ENCODE results near the gene FAM221B. TPM values are rescaled to one million over a fixed set of nuclear protein-coding genes. Genes with fewer than 3 reads are reported as not detected.

Gene FAM221B
- total and polyA plus RNA-seq, 7 donors, result not detected

- WGBS, 3 donors, result 68 to 86% (median 78%) methylated on average over 2 of the region's 2 CpGs
- TF ChIP-seq, protein P1, sequence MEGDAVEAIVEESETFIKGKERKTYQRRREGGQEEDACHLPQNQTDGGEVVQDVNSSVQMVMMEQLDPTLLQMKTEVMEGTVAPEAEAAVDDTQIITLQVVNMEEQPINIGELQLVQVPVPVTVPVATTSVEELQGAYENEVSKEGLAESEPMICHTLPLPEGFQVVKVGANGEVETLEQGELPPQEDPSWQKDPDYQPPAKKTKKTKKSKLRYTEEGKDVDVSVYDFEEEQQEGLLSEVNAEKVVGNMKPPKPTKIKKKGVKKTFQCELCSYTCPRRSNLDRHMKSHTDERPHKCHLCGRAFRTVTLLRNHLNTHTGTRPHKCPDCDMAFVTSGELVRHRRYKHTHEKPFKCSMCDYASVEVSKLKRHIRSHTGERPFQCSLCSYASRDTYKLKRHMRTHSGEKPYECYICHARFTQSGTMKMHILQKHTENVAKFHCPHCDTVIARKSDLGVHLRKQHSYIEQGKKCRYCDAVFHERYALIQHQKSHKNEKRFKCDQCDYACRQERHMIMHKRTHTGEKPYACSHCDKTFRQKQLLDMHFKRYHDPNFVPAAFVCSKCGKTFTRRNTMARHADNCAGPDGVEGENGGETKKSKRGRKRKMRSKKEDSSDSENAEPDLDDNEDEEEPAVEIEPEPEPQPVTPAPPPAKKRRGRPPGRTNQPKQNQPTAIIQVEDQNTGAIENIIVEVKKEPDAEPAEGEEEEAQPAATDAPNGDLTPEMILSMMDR (IDR thresholded peaks at IDR 0.05), result no peak
- Histone ChIP-seq H3K4me1 (no peaks in the 10 kb centered on the region), H3K27ac (no peak overlapping the region), H3K4me3 (no peak overlapping the region), H3K27me3 (ENCODE audit: insufficient read depth in 3 of 3, low read length in 2 of 3) (no peaks in the 10 kb centered on the region), H3K9me3 (no peaks in the 10 kb centered on the region), H3K36me3 (ENCODE audit: insufficient read depth in 1 of 2, low read depth in 1 of 2) (no peaks in the 10 kb centered on the region)
- DNase-seq (no peak), ATAC-seq (no peak)
- intact Hi-C loops (cut with DNase I), result no loop called here
These were observed 47.5 kb downstream of the FAM221B start for GRCh38 chr9:35781066-35781465.

DNA sequence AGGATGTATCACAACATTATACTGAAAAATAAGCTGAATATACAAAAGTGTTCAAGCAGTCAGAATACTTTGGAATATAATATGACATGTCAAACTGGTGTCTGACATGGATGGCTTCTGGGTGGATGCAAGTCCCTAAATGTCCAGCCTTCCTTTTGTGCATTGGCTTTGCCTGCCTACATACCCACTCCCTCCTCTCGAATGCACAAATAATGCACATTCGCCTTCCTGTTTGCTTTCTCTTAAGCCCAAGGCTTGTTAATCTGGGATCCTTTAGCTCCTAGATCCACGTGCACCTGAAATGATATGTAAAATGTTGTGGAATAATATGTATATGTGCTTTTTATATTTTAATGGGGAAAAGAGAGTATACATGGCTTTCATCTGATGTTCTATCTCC is 50.0 kb downstream of the FAM221B start:
- Histone ChIP-seq H3K4me3 (no peak overlapping the region), H3K27ac (no peak overlapping the region), H3K9me3 (no peaks in the 10 kb centered on the region), H3K27me3 (ENCODE audit: insufficient read depth in 3 of 3, low read length in 2 of 3) (no peaks in the 10 kb centered on the region), H3K36me3 (ENCODE audit: insufficient read depth in 1 of 2, low read depth in 1 of 2) (no peaks in the 10 kb centered on the region), H3K4me1 (peaks cover 6% of the 10 kb centered on the region)
- WGBS, 3 donors, result 88 to 91% (median 91%) methylated on average over 3 of the region's 3 CpGs
- TF ChIP-seq, protein P1 (IDR thresholded peaks at IDR 0.05), result no peak
- intact Hi-C loops (cut with DNase I), result no loop called here
- no peak for ATAC-seq
- no peak for DNase-seq

- 70 to 80% (median 77%) methylated on average over 4 of the region's 4 CpGs for WGBS, 3 donors
- Histone ChIP-seq H3K4me1 (peaks cover 19% of the 10 kb centered on the region), H3K9me3 (no peaks in the 10 kb centered on the region), H3K36me3 (ENCODE audit: insufficient read depth in 1 of 2, low read depth in 1 of 2) (no peaks in the 10 kb centered on the region), H3K4me3 (no peak overlapping the region), H3K27me3 (ENCODE audit: insufficient read depth in 3 of 3, low read length in 2 of 3) (no peaks in the 10 kb centered on the region), H3K27ac (peak overlapping the region; percentile 44)
- TF ChIP-seq, protein P1 (IDR thresholded peaks at IDR 0.05), result no peak
- ATAC-seq, result peak in 1 of 4 donors; percentile 47
- intact Hi-C loops (cut with DNase I), result no loop called here
- no peak for DNase-seq
These were observed 52.5 kb downstream of the FAM221B start for GRCh38 chr9:35776018-35776417.

DNA sequence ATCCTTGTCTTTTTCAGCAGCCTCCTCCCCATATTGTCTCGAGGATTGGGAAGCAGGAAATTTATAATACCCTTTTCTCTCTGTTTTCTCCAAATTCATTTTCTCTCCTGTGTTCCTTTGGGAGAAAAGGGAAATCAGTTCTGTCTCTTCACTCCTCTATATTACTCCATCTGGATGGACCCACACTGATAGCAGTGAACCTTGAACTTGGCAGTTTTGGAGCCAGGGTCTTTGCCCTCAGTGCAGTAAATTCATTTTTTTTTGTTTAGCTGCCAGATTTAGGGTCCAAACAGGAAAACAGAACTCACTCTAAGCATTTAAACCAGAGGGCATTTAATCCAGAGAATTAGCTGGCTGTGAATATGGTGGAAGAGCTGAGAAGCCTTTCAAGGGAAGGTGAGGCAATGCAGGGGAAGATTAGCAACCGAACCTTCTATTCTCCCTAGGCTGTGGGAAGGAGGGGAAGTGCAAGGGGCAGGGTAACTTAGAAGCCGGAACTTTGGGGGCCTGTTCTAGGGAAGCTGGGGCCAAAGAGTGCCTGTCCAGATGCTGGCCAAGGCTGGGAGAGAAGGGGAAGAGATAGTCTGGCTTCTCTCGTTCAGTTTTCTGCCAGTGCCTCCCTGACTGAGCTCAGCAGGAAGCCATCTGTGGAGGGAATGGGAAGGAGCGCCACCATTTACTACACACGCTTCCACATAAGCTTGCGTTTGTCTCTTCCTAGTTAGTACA is 53.5 kb downstream of the FAM221B start:
- H3K27me3 ChIP-seq (ENCODE audit: insufficient read depth in 3 of 3, low read length in 2 of 3), result no peaks in the 10 kb centered on the region
- TF ChIP-seq, protein P1 (IDR thresholded peaks at IDR 0.05), result no peak
- H3K27ac ChIP-seq, result peak overlapping the region; percentile 44
- peaks cover 28% of the 10 kb centered on the region for H3K4me1 ChIP-seq
- H3K4me3 ChIP-seq, result no peak overlapping the region
- intact Hi-C loops (cut with DNase I), result no loop called here
- H3K9me3 ChIP-seq, result no peaks in the 10 kb centered on the region
- H3K36me3 ChIP-seq (ENCODE audit: insufficient read depth in 1 of 2, low read depth in 1 of 2), result no peaks in the 10 kb centered on the region
- DNase-seq (peak in 1 of 2 donors; percentile 27), ATAC-seq (no peak)
- WGBS, 3 donors, result 56 to 66% (median 60%) methylated on average over 7 of the region's 7 CpGs

GRCh38 chr9:35771943-35772342 is 56.6 kb downstream of the FAM221B start:
- Histone ChIP-seq H3K27me3 (ENCODE audit: insufficient read depth in 3 of 3, low read length in 2 of 3) (no peaks in the 10 kb centered on the region), H3K27ac (peak overlapping the region; percentile 68), H3K9me3 (no peaks in the 10 kb centered on the region), H3K4me1 (peaks cover 31% of the 10 kb centered on the region), H3K36me3 (ENCODE audit: insufficient read depth in 1 of 2, low read depth in 1 of 2) (no peaks in the 10 kb centered on the region), H3K4me3 (no peak overlapping the region)
- intact Hi-C loops (cut with DNase I), result no loop called here
- TF ChIP-seq, protein P1 (IDR thresholded peaks at IDR 0.05), result no peak
- peak in 3 of 4 donors; percentile 38 to 60 (median 59) for ATAC-seq
- WGBS, 3 donors, result 70 to 80% (median 74%) methylated on average over 3 of the region's 3 CpGs
- DNase-seq, result no peak
